ENCODE results near the gene GRIFIN. TPM values are rescaled to one million over a fixed set of nuclear protein-coding genes. Genes with fewer than 3 reads are reported as not detected.
A peak's percentile ranks its signal among the peaks of the same experiment; 100 is the strongest.

GRIFIN gene
- total RNA-seq, 1 donor from 2014 or later: not detected

DNA sequence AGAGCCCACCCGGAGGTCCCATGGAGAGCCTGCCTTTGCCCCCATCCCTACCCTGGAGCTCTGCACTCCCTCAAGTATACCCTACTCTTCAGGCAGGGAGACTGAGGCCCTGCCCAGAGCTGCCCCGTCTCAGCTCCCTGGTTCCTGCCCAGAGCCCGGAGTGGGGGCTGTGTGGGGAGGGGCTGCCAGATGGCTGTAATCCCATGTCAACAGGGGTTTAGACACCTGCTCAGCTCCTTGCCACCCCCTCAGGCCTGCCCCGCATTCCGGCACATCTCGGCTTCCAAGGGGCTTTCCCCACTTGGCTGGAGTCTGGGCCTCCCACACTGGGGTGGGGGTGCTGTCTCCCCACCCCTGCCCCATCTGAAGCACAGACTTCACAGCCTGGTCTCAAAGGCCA, 22.5 kb upstream of the GRIFIN start:
- Mint-ChIP-seq H3K4me1 (peaks cover 27% of the 10 kb centered on the region), H3K4me3 (no peak overlapping the region), H3K27me3 (ENCODE audit: low read depth) (peaks cover 2% of the 10 kb centered on the region), H3K9me3 (no peaks in the 10 kb centered on the region), H3K27ac (no peak overlapping the region), H3K36me3 (no peaks in the 10 kb centered on the region)
- TF ChIP-seq, protein P1, sequence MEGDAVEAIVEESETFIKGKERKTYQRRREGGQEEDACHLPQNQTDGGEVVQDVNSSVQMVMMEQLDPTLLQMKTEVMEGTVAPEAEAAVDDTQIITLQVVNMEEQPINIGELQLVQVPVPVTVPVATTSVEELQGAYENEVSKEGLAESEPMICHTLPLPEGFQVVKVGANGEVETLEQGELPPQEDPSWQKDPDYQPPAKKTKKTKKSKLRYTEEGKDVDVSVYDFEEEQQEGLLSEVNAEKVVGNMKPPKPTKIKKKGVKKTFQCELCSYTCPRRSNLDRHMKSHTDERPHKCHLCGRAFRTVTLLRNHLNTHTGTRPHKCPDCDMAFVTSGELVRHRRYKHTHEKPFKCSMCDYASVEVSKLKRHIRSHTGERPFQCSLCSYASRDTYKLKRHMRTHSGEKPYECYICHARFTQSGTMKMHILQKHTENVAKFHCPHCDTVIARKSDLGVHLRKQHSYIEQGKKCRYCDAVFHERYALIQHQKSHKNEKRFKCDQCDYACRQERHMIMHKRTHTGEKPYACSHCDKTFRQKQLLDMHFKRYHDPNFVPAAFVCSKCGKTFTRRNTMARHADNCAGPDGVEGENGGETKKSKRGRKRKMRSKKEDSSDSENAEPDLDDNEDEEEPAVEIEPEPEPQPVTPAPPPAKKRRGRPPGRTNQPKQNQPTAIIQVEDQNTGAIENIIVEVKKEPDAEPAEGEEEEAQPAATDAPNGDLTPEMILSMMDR (IDR thresholded peaks at IDR 0.05; ENCODE audit: unreplicated experiment): no peak
- no peak for DNase-seq (ENCODE audit: low spot score in 2 of 2, unreplicated experiment in 2 of 2)

DNA sequence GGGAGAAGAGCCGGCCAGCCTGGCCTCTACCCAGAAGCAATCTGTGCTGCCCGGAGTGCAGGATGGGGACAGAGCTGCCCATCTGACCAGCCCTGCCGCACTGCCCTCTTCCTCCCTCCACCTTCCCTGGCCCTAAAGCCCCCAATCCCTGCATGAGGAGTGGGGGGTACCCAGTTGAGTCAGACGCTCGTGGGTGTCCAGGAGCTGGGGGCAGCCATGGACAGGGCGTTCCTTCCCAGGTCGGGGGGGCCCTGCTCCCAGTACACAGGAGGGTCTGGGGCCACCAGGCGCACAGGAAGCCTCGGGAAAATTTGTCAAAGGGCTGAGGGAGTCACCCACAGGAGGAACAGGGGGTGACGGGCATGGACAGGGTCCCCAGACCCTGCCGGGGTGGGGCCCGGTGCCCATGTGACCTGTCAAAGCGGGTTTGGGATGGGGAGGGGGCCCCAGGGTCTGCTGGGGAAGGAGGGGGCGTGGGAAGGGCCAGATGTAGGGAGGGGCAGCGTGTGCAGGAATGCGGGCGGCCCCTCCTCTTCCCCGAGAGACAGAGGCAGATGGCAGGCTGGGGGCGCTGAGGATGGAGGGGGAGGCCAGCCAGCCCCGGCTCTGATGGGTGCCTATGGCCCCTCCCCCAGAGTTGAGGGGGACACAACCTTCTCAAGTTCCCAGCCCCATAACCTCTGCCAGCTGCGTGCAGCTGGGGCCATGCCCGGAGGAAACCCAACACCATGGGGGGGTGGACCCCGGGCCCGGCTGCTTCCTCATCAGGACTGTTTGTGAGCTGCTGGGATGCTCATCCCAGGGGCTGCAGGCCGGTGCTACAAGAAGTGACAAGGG, 21.5 kb upstream of the GRIFIN start:
- DNase-seq (ENCODE audit: low spot score in 2 of 2, unreplicated experiment in 2 of 2): no peak
- Mint-ChIP-seq H3K4me1 (peaks cover 31% of the 10 kb centered on the region), H3K9me3 (no peaks in the 10 kb centered on the region), H3K27ac (peak overlapping the region; percentile 14), H3K36me3 (no peaks in the 10 kb centered on the region), H3K27me3 (ENCODE audit: low read depth) (peaks cover 2% of the 10 kb centered on the region), H3K4me3 (no peak overlapping the region)
- TF ChIP-seq, protein P1 (IDR thresholded peaks at IDR 0.05; ENCODE audit: unreplicated experiment): no peak

DNA sequence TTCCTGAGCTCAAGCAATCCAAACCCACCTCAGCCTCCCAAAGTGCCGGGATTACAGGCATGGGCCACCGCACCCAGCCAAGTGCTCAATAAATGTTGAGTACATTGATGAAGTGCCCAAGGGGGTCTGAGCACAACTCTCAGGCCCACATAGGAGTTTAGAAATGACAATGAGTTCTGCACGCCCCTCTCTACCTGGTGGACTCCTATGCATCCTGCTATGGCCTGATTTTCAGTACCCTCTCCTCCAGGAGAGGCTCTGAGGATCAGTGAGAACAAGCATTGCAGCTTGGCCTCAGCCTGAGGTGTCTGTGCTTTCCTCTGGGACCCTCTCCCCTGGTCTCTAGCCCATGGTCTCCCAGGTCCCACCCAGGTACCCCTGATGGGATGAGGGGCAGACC, 20.9 kb upstream of the GRIFIN start:
- TF ChIP-seq, protein P1 (IDR thresholded peaks at IDR 0.05; ENCODE audit: unreplicated experiment): no peak
- peak overlapping the region; percentile 14 for H3K27ac Mint-ChIP-seq
- H3K4me3 Mint-ChIP-seq: no peak overlapping the region
- H3K4me1 Mint-ChIP-seq: peaks cover 31% of the 10 kb centered on the region
- no peaks in the 10 kb centered on the region for H3K9me3 Mint-ChIP-seq
- DNase-seq (ENCODE audit: low spot score in 2 of 2, unreplicated experiment in 2 of 2): no peak
- H3K36me3 Mint-ChIP-seq: no peaks in the 10 kb centered on the region
- peaks cover 2% of the 10 kb centered on the region for H3K27me3 Mint-ChIP-seq (ENCODE audit: low read depth)

DNA sequence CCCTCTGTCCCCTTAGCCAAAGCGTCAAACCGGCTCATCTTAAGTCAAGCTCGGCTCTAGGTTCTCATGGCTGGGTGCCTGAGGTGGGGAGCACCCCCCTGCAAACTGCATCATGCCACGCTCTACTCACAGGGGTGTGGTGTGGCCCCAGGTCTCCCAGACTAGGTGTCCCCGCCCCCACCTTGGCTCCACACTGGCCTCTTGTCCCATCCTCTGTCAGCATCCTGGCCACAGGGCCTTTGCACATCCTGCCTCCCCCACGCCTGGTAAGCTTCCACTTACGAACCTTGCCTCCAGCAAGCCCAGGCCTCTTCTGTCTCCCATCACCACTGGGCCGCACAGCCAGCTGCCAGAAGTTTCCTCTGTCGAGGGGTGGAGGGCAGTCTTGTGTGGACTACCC, 20.2 kb upstream of the GRIFIN start:
- H3K4me1 Mint-ChIP-seq: peaks cover 31% of the 10 kb centered on the region
- H3K4me3 Mint-ChIP-seq: no peak overlapping the region
- H3K27ac Mint-ChIP-seq: no peak overlapping the region

DNA sequence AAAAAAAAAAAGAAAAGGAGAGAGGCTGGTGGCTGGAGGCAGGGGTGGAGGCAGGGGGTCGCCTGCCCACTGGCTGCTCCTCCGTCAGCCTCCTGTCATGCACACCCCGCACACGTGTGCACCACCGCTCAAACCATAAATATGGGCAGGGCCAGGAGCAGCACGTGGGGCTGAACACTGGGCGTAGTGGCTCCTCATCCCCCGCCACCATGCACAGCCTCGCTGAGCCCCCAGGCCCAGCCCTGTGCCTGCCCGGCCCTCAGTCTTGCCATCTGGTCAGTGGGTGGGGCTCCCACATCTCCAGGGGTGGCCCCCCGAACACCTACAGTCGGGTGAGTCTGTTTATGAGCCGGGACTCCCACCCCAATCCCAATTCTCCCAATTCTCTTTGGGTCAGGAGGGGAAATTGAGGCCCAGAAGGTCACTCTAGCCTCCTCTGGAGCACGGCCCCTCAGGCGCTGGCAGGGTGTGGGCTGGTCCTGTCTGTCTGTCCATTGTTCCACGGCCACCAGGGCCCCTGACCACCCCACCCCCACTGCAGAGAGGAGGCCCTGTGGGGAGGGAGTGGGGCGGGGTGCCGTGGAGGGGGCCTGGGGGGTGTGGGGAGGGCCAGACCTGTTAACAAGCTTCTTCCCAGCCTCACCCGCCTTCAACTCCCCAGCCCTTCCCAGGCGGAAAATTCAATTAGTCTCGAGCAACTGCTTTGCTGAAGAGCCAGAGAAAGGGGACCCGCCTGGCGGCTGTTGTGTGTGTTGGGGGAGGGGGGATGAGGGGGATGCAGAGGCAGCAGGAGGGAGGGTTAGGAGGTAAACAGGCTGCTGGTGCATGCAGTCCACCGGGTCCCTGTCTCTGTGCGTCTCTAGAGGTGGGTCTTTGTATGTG, 19.5 kb upstream of the GRIFIN start:
- no peaks in the 10 kb centered on the region for H3K36me3 Mint-ChIP-seq
- no peak overlapping the region for H3K27ac Mint-ChIP-seq
- H3K4me3 Mint-ChIP-seq: no peak overlapping the region
- H3K4me1 Mint-ChIP-seq: peaks cover 31% of the 10 kb centered on the region
- no peak for DNase-seq (ENCODE audit: low spot score in 2 of 2, unreplicated experiment in 2 of 2)
- TF ChIP-seq, protein P1 (IDR thresholded peaks at IDR 0.05; ENCODE audit: unreplicated experiment): no peak
- peaks cover 2% of the 10 kb centered on the region for H3K27me3 Mint-ChIP-seq (ENCODE audit: low read depth)
- H3K9me3 Mint-ChIP-seq: no peaks in the 10 kb centered on the region

More for the DNA sequence above, 20.2 kb upstream of the GRIFIN start:
- TF ChIP-seq, protein P1 (IDR thresholded peaks at IDR 0.05; ENCODE audit: unreplicated experiment): no peak
- Mint-ChIP-seq H3K9me3 (no peaks in the 10 kb centered on the region), H3K36me3 (no peaks in the 10 kb centered on the region), H3K27me3 (ENCODE audit: low read depth) (peaks cover 2% of the 10 kb centered on the region)
- no peak for DNase-seq (ENCODE audit: low spot score in 2 of 2, unreplicated experiment in 2 of 2)
